ENCODE data around the gene ROGDI. TPM values are rescaled to one million over a fixed set of nuclear protein-coding genes. Genes with fewer than 3 reads are reported as not detected.

The ROGDI gene
- total and polyA plus RNA-seq, 2 donors (not counting 1 experiment from before 2014, with no cell fraction given): 9.2 to 31.9 TPM

GRCh38 chr16:4777339-4778049 lies 24.9 kb downstream of the ROGDI start:
- Histone ChIP-seq H3K79me2 (ENCODE audit: control insufficient read depth, insufficient read depth, low read length) (no peaks in the 10 kb centered on the region), H3K27me3 (replicated peaks in 1 of 4; ENCODE audit: control extremely low read depth in 1 of 4, control insufficient read depth in 3 of 4, insufficient read depth in 4 of 4, low read length in 3 of 4) (no peaks in the 10 kb centered on the region), H3K4me2 (replicated peaks; ENCODE audit: low read depth, low read length, poor library complexity, severe bottlenecking) (no peak overlapping the region), H3K36me3 (replicated peaks in 1 of 2; ENCODE audit: control extremely low read depth in 1 of 2, control insufficient read depth in 1 of 2, extremely low read depth in 1 of 2, insufficient read depth in 2 of 2, low read length in 1 of 2) (no peaks in the 10 kb centered on the region), H3K9ac (ENCODE audit: low read length) (no peak overlapping the region), H3K27ac (ENCODE audit: low read length in 2 of 2) (no peak overlapping the region), H3K4me3 (ENCODE audit: control extremely low read depth in 1 of 5, extremely low read depth in 1 of 5, insufficient read depth in 1 of 5, low read depth in 2 of 5, low read length in 4 of 5) (no peak overlapping the region), H3K9me3 (ENCODE audit: control extremely low read depth in 1 of 3, control insufficient read depth in 2 of 3, insufficient read depth in 1 of 3, low read length in 2 of 3) (no peaks in the 10 kb centered on the region), H4K20me1 (ENCODE audit: control insufficient read depth, insufficient read depth, low read length, poor library complexity, severe bottlenecking) (no peaks in the 10 kb centered on the region), H3K4me1 (ENCODE audit: control insufficient read depth in 2 of 2, insufficient read depth in 2 of 2, low read length in 2 of 2) (no peaks in the 10 kb centered on the region), H2AFZ (ENCODE audit: insufficient read depth, low read depth, low read length, poor library complexity, severe bottlenecking) (no peak overlapping the region)
- peaks cover 1% of the 10 kb centered on the region for H3K4me1 Mint-ChIP-seq
- intact Hi-C loops (cut with micrococcal nuclease): no loop called here
- no peak overlapping the region for H3K27ac Mint-ChIP-seq
- POLR2A ChIA-PET: no interaction called here
- WGBS (ENCODE audit: insufficient coverage): 84% methylated on average over 11 of the region's 17 CpGs
- no peak overlapping the region for H3K4me3 Mint-ChIP-seq
- H3K27me3 Mint-ChIP-seq: no peaks in the 10 kb centered on the region
- TF ChIP-seq CTCF (IDR thresholded peaks at IDR 0.05) (no peak), EZH2 (IDR thresholded peaks at IDR 0.05; ENCODE audit: borderline replicate concordance, insufficient read depth, low read depth, low read length, poor library complexity, severe bottlenecking) (no peak)
- no peak for DNase-seq
- CTCF ChIA-PET: no interaction called here
- no peak for ATAC-seq (ENCODE audit: low read depth)
- no peaks in the 10 kb centered on the region for H3K9me3 Mint-ChIP-seq (ENCODE audit: insufficient read depth)

- no peak for ATAC-seq (ENCODE audit: low read depth)
- no peaks in the 10 kb centered on the region for H3K4me1 ChIP-seq (ENCODE audit: control insufficient read depth in 2 of 2, insufficient read depth in 2 of 2, low read length in 2 of 2)
- DNase-seq: no peak
- H3K9me3 Mint-ChIP-seq (ENCODE audit: insufficient read depth): no peaks in the 10 kb centered on the region
- no peak overlapping the region for H3K4me2 ChIP-seq (replicated peaks; ENCODE audit: low read depth, low read length, poor library complexity, severe bottlenecking)
- no peaks in the 10 kb centered on the region for H3K36me3 ChIP-seq (replicated peaks in 1 of 2; ENCODE audit: control extremely low read depth in 1 of 2, control insufficient read depth in 1 of 2, extremely low read depth in 1 of 2, insufficient read depth in 2 of 2, low read length in 1 of 2)
- WGBS (ENCODE audit: insufficient coverage): 96% methylated on average over 2 of the region's 2 CpGs
- no peaks in the 10 kb centered on the region for H3K79me2 ChIP-seq (ENCODE audit: control insufficient read depth, insufficient read depth, low read length)
- ChIA-PET POLR2A (no interaction called here), CTCF (no interaction called here)
- no peak overlapping the region for H3K9ac ChIP-seq (ENCODE audit: low read length)
- H3K9me3 ChIP-seq (ENCODE audit: control extremely low read depth in 1 of 3, control insufficient read depth in 2 of 3, insufficient read depth in 1 of 3, low read length in 2 of 3): no peaks in the 10 kb centered on the region
- no peak overlapping the region for H3K4me3 Mint-ChIP-seq
- H3K27me3 Mint-ChIP-seq: no peaks in the 10 kb centered on the region
- H3K27ac ChIP-seq (ENCODE audit: low read length in 2 of 2): no peak overlapping the region
- H4K20me1 ChIP-seq (ENCODE audit: control insufficient read depth, insufficient read depth, low read length, poor library complexity, severe bottlenecking): no peaks in the 10 kb centered on the region
- H3K4me1 Mint-ChIP-seq: no peaks in the 10 kb centered on the region
- no peak overlapping the region for H3K27ac Mint-ChIP-seq
- intact Hi-C loops (cut with micrococcal nuclease): no loop called here
- H3K4me3 ChIP-seq (ENCODE audit: control extremely low read depth in 1 of 5, extremely low read depth in 1 of 5, insufficient read depth in 1 of 5, low read depth in 2 of 5, low read length in 4 of 5): no peak overlapping the region
- TF ChIP-seq CTCF (IDR thresholded peaks at IDR 0.05) (no peak), EZH2 (IDR thresholded peaks at IDR 0.05; ENCODE audit: borderline replicate concordance, insufficient read depth, low read depth, low read length, poor library complexity, severe bottlenecking) (no peak)
- no peak overlapping the region for H2AFZ ChIP-seq (ENCODE audit: insufficient read depth, low read depth, low read length, poor library complexity, severe bottlenecking)
- no peaks in the 10 kb centered on the region for H3K27me3 ChIP-seq (replicated peaks in 1 of 4; ENCODE audit: control extremely low read depth in 1 of 4, control insufficient read depth in 3 of 4, insufficient read depth in 4 of 4, low read length in 3 of 4)
Observed at GRCh38 chr16:4776141-4776705, 26.2 kb downstream of the ROGDI start.
